GM18909 (cell line): ENCODE results near the gene GAL3ST1.

Experiments used
- ATAC-seq: cut with Tn5 transposase; IDR thresholded peaks from one replicate; pipeline ENCODE4 v1.9.1; 2021; ENCODE audit warnings: mild to moderate bottlenecking; ENCODE audit not compliant: unreplicated experiment, poor library complexity

GAL3ST1 gene

GRCh38 chr22:30539368-30539767 lies 35.1 kb downstream of the GAL3ST1 start:
- no peak for ATAC-seq

GRCh38 chr22:30538280-30538679 lies 36.2 kb downstream of the GAL3ST1 start:
- no peak for ATAC-seq

GRCh38 chr22:30537083-30537731 lies 37.3 kb downstream of the GAL3ST1 start:
- ATAC-seq = no peak

- ATAC-seq = no peak
These were observed 39.3 kb downstream of the GAL3ST1 start for GRCh38 chr22:30535182-30535581.

GRCh38 chr22:30531651-30532608 lies 42.5 kb downstream of the GAL3ST1 start:
- no peak for ATAC-seq

GRCh38 chr22:30526656-30527055 lies 47.8 kb downstream of the GAL3ST1 start:
- ATAC-seq = no peak

GRCh38 chr22:30523646-30524489 lies 50.6 kb downstream of the GAL3ST1 start:
- no peak for ATAC-seq

GRCh38 chr22:30521368-30522156 lies 52.9 kb downstream of the GAL3ST1 start:
- ATAC-seq = no peak

GRCh38 chr22:30519842-30520425 lies 54.5 kb downstream of the GAL3ST1 start:
- ATAC-seq = no peak

- ATAC-seq = no peak
These were observed 57.7 kb downstream of the GAL3ST1 start for GRCh38 chr22:30516731-30517130.

GRCh38 chr22:30516273-30516672 lies 58.2 kb downstream of the GAL3ST1 start:
- no peak for ATAC-seq

- no peak for ATAC-seq
These were observed 60.2 kb downstream of the GAL3ST1 start for GRCh38 chr22:30514252-30514651.

- ATAC-seq = no peak
These were observed 61.0 kb downstream of the GAL3ST1 start for GRCh38 chr22:30513462-30513861.

- no peak for ATAC-seq
These were observed 62.6 kb downstream of the GAL3ST1 start for GRCh38 chr22:30511911-30512310.

GRCh38 chr22:30511109-30511508 lies 63.4 kb downstream of the GAL3ST1 start:
- ATAC-seq = no peak

- no peak for ATAC-seq
These were observed 66.2 kb downstream of the GAL3ST1 start for GRCh38 chr22:30508216-30508615.

GRCh38 chr22:30507670-30508069 lies 66.8 kb downstream of the GAL3ST1 start:
- ATAC-seq = no peak

- no peak for ATAC-seq
These were observed 67.9 kb downstream of the GAL3ST1 start for GRCh38 chr22:30506507-30506968.
